ENCODE measurements around the gene MAP1B.

MAP1B gene

DNA sequence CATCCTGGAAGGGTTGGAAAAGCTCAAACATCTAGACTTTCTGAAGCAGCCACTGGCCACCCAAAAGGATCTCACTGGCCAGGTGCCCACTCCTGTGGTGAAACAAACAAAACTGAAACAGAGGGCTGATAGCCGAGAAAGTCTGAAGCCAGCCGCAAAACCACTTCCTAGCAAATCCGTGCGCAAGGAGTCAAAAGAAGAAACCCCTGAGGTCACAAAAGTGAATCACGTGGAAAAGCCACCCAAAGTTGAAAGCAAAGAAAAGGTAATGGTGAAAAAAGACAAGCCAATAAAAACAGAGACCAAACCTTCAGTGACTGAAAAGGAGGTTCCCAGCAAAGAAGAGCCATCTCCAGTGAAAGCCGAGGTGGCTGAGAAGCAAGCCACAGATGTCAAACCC is 87.6 kb downstream of the MAP1B start:
- DNase-seq (ENCODE audit: low read depth): no peak

DNA sequence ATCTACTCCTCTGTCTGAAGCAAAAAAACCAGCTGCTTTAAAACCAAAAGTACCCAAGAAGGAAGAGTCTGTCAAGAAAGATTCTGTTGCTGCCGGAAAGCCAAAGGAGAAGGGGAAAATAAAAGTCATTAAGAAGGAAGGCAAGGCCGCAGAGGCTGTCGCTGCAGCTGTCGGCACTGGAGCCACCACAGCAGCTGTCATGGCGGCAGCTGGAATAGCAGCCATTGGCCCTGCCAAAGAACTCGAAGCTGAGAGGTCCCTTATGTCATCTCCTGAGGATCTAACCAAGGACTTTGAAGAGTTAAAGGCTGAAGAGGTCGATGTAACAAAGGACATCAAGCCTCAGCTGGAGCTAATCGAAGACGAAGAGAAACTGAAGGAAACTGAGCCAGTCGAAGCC is 88.3 kb downstream of the MAP1B start:
- no peak for DNase-seq (ENCODE audit: low read depth)

DNA sequence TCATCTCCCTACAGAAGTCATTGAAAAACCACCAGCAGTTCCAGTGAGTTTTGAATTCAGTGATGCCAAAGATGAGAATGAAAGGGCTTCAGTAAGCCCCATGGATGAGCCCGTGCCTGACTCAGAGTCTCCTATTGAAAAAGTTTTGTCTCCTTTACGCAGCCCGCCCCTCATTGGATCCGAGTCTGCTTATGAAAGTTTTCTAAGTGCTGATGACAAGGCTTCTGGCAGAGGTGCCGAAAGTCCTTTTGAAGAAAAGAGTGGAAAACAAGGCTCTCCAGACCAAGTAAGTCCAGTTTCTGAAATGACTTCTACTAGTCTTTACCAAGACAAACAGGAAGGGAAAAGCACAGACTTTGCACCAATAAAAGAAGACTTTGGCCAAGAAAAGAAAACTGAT is 90.1 kb downstream of the MAP1B start:
- DNase-seq (ENCODE audit: low read depth): no peak

DNA sequence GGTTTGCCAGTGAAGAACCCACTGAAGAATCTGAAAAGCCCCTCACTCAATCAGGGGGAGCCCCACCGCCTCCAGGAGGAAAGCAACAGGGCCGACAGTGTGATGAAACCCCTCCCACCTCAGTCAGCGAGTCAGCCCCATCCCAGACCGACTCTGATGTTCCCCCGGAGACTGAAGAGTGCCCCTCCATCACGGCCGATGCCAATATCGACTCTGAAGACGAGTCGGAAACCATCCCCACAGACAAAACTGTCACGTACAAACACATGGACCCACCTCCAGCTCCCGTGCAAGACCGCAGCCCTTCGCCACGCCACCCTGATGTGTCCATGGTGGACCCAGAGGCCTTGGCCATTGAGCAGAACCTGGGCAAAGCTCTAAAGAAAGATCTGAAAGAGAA is 92.4 kb downstream of the MAP1B start:
- no peak for DNase-seq (ENCODE audit: low read depth)

DNA sequence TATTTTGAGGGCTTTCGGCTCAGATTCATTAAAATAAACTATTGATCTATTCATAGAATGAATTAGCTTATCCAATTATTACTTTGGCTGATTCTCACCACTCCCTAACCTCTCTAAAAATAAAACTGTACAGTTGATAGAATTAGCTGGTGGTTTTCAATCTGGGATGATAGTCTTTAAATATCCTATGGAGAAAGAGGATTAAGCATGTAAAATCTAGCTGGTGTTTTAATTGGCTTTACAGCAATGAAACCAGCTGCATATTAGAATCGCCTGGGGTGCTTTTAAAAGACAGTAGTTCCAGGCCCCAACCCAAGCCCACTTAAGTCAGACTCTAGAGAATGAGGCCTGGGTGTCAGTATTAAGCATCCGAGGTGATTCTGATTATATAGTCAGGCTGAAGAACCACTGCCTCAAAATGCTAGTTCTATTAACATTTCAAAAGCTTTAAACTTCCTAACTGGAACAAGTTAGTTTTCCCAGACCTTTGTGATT is 95.1 kb downstream of the MAP1B start:
- DNase-seq (ENCODE audit: low read depth): no peak

DNA sequence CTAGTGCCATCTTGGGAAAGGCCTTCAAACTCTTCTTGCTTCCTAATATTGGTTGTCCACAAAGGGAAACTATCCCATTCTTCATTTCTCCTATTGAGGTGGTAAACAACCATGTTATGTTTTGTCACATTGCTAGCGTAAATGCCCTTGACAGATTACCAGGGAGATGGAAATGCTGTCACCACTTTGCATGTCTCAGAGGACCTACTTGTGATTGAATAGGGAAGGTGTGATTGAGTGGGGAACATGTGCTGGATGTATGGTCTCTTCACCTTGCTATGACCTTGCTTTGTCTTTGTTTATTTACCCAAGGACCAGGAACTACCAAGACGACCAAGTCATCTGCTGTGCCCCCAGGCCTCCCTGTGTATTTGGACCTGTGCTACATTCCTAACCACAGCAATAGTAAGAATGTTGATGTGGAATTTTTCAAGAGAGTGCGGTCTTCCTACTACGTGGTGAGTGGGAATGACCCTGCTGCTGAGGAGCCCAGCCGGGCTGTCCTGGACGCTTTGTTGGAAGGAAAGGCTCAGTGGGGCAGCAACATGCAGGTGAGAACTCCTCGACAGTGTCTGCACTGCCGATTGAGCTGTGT is 96.1 kb downstream of the MAP1B start:
- DNase-seq (ENCODE audit: low read depth): no peak

DNA sequence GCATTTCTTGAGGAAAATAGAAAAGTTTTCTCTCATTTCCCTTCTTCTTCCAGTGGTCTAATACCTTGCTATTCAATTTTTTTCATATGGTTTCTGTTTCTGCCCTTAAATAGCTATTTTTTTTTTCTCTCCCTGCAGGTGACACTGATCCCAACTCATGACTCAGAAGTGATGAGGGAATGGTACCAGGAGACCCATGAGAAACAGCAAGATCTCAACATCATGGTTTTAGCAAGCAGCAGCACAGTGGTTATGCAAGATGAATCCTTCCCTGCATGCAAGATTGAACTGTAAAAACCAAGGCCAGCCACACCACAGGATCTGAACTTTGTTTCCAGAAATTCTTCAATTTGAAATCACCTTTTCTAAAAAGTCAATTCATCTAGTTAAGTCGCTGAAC is 97.7 kb downstream of the MAP1B start:
- no peak for DNase-seq (ENCODE audit: low read depth)

DNA sequence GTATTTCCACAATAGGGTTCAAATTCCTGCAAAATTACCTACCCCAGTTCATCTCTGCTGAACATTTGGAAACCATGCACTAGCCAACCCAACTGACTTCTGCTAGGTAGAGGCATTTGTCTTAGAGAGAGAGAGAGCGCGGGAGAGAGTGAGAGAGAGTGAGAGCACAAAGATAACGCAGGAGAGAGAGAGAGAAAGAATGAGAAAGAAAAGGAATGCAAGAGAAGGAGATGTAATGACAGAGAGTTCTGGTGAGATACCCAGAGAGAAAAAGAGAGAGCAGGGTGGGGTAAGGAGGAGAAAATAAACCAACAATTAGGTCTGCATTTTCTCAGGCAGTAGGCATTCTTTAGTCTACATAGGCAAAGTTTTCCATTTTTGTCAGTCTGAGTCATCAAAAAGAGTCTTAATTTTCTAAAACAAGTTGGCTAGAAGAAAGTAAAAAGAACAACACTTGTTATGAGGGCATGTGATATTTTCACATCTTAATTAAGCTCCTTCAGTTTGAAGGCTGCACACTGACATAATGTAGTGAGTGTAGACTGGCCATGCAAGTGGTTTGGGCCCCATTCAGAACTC is 98.2 kb downstream of the MAP1B start:
- DNase-seq (ENCODE audit: low read depth): no peak

DNA sequence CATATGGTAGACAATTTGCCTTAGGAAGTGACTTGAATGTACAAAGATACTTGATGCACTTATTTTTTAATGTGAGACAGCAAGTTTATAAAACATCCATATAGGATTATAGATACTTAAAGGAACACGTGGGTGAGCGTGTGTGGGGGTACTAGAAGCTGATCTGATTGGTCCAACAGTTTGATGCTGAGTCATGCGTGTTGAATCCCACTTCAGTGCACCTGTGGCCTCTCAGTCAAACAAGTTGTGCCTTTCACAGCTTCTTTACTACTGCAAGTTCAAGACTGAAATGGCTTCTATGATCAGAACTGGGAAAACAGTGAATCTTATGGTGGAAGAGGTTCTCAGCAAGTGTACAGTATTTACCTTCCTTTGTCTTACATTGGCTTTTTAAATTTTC is 98.9 kb downstream of the MAP1B start:
- DNase-seq (ENCODE audit: low read depth): no peak

DNA sequence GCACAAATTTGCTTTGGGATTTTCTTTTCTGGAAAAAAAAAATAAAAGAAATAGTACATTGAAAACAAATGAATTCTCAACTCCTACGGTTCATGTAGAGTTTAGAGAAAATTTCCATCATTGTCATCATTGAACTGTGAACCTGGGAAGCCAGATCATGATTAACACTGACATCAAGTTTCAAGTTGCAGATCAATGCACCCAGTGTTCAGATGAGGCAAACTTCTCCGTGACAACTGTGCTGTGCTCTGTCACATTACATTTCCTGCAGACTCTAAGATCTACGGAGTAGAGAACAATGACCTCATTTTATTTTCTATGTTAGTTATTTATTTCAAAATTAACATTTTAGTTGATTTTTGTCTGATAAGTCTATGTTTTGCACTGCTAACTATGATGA is 99.7 kb downstream of the MAP1B start:
- DNase-seq (ENCODE audit: low read depth): no peak

DNA sequence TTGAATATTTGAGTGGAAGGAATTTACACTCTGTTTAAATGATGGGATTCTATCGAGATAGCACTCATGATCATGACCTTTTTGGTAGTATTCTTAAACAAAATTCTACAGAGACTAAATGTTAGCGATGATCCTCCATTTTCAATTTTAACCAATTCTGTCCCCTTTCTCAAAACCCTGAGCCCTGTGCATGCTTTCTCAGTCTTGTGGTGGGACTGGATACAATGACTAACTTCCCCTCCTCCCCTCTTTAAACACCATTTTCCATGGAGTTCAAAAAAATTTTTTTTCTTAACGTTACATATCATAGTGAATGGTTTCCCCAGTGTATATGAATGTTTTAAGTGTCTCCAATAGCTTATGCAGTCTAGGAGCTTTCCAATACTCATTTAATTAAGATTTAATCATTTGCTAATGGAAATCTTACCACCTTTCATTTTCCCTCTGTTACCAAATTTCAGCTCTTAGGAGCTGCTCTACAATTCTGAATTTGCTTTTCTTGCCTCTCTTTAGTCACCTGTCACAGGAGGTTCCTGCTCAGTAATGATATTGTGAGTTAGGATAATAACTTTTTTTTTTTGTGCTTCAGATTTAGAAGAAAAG is 101.2 kb downstream of the MAP1B start:
- DNase-seq (ENCODE audit: low read depth): no peak

DNA sequence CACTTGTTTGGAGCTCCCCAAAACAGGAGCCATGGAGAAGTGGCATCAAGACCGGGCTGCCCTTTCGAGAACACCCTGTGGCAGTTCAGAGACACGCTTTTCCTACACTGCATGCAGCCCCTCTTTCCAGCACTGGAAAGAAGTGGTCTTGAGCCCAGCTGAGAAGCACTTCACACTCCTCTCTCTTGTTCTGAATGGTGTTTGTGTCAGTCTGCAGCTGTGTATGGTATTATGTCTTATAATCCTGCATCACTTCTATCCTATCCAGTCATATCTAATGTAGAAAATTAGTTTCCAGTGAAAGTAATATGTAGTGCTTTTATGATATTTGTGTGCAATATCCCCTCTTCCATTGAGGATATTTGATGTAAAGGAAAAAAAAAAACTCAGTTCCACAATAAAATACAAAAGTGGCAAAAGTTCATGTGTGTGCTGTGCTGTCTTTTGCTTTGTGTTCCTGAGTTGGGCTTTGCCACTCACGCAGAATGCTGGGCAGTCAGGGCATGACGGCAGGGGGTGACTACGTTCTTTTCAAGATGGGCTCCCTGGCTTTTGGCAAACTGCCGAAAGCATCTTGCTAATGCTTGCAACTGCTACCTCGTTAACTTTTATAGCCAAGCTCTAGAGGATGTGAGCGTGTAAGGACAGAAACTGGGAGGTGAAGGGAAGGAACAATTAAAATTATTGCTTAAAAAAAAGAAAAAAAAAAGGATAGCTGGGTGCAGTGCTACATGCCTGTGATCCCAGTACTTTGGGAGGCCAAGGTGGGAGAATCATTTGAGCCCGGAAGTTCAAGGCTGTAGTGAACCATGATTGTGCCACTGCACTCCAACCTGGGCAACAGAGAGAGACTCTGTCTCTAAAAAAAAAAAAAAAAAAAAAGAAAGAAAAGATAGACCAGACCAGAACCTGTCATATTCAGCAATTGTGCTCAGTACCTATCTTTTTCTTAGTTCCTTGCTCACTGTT is 102.2 kb downstream of the MAP1B start:
- DNase-seq (ENCODE audit: low read depth): no peak

DNA sequence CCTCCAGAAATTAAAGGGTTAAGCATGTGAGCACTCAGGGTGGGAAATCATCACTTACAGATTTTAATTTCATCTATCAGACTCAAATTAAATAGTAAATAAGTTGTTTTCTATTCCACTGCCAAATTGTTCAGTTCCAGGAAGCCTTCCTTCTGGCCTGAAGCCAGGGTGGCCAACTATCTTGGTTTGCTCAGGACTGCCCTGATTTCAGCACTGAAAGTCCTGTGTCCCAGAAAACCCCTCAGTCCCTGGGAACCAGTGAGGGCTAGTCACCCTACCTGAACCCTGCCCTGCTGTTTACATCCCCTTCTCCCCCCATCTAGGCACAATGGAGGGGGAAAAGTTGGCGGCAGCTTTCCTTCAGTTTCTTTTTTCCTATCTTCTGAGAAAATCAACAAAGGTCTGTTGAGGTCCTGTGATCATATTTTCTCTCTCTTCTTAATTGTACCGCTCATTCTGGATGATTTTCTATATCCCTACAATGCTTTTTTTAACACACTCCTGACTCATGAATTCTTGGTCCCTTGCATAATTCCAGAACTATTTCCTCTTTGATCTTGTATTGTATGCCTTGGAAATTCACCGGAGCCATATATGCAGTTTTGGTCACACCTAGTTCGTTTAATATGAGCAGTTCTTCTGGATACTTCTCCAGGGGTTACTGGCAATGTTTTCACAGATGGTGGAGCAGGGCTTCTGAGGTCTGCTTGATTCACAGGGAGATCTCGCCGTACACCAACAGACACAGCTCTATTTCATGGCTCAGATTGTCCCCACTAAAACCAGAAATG is 103.8 kb downstream of the MAP1B start:
- DNase-seq (ENCODE audit: low read depth): no peak

DNA sequence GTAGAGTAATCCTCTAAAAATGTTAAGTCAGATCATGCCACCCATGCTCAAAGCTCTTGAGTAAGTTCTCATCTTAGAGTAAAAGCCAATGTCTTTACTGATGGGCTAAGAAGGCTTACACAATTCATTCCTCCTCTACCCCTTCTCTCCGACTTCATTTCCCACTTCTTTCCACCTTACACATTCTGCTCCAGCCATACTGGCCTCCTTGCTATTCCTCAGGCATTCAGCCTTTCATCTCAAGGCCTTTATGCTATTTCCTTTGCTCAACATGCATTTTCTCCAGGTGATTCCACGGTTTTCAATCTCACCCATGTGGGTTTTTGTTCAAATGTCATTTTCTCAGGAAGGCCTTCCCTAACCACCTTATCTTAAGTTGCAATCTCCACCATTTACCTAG is 104.9 kb downstream of the MAP1B start:
- DNase-seq (ENCODE audit: low read depth): no peak

DNA sequence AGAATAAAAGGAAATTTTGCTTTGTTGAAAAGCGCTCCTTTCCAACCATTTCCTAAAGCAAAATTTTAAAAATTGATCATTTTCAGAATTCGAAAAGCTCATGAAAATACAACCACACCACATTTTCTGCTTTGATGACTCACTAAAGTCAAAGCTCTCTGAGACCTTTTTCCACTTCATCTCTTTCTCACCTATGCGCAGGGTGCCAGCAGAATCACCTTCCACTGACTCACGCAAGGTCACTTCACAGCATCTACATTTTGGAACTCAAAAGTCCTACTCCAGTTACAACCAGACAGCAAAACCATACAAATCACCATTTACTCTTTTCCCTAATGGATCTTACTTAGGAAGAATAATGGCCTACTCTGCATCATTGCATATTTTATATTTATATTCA is 106.2 kb downstream of the MAP1B start:
- no peak for DNase-seq (ENCODE audit: low read depth)

DNA sequence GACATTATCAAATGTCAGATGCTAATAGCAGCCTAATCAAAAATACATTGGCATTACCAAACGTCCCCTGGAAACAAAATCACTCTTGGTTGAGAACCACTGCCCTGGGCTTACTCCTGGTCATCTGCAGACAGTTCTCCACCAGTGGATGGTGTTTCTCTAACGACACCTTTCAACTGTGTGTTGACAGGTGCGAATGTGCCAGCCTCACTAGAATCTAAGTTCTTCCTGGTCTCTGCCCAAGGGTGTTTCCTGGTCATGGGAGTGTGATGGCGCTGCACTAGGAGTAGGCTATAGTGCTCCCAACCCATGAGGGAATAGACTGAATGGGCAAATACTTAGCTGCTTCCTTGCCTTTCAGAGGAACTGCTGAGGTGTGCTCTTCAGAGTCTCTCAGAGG is 106.9 kb downstream of the MAP1B start:
- DNase-seq (ENCODE audit: low read depth): no peak

DNA sequence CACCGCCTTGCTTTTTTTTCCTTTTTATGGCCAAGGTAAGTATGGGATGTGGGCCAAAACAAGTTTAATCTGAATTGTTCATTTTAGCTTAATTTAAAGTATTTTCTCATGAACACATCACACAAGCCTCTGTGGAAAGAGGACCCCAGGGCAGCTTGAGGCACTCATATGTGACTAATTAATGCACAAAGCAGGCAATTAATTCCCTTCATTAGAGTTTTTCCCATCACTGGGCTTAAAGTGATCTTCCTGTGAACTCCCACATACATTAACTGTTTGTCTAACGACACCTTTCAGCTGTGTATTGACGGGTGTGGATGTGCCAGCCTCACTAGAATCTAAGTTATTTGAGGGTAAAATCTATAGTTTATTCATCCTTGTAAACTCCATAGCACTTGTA is 109.5 kb downstream of the MAP1B start:
- DNase-seq (ENCODE audit: low read depth): no peak

DNA sequence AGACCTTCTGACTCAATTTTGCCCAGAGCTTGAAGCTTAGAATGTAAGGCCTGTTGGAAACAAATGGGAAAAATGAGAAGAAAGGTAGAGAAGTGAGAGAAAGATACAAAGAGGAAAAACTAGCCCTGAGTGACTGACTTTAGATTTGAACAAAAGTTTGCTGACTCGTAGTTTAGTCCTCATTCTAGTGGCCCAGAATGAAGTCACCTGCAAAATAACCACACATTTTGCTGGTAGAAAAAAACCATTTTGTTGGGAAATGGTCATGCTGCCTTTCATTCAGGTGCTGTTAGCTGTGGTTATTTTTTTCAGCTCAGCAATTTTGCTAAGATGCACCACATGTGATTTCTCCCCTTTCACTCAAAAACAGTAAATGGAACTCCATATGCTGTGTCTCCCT is 113.8 kb downstream of the MAP1B start:
- no peak for DNase-seq (ENCODE audit: low read depth)

DNA sequence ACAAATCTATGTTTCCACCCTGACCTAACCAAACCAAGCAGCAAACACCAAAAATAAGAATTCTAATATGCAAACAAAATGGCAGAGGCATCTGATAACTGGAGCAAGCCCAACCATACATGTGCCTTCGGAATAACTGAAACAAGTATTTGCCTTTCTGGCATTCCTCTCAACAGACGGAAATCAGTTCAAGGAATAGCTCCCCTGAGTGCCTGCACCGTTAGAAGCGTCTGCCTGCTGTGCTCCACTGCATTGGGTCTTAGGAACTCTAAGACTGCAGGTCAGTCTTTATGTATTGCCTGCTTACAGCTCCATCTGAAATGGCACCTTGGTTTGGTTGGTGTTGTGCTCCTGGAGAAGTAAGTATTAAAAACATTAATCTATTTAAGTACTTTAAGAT is 114.3 kb downstream of the MAP1B start:
- DNase-seq (ENCODE audit: low read depth): no peak

DNA sequence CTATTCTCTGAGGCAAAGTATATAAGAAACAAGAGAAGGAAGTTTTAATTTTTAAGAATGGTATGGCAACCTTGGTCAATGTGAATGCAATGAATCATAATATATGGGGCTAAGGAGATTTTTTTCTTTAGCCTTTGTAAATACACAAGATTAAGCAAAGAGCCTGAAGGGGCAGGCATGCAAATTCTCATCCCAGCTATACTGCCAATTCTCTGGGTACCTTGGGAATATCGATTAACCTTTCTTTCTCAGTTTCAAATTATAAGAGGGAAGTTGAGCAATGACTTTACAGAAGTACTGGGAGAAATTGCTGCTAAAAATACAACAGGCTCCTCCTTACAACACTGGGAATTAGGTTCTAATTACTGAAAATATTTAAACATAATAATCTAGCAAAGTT is 115.2 kb downstream of the MAP1B start:
- no peak for DNase-seq (ENCODE audit: low read depth)

DNA sequence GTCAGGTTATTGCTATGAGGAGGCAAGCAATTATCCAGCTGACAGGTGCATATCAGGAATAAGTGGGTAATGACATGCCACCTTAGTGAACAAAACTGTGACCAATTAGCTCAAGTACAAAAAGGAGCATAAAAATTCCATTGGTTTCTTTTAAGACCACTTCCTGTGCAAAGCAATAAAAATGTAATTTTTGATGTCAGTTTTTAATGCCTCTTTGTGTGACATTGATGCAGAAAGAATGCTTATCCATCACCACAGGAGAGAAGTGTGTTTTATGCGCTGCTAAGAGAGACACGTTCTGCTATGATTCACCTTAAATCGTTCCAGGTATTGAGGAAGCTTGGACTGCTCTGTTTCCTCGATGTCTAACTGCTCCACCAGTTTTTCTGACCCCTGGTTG is 116.1 kb downstream of the MAP1B start:
- DNase-seq (ENCODE audit: low read depth): no peak

DNA sequence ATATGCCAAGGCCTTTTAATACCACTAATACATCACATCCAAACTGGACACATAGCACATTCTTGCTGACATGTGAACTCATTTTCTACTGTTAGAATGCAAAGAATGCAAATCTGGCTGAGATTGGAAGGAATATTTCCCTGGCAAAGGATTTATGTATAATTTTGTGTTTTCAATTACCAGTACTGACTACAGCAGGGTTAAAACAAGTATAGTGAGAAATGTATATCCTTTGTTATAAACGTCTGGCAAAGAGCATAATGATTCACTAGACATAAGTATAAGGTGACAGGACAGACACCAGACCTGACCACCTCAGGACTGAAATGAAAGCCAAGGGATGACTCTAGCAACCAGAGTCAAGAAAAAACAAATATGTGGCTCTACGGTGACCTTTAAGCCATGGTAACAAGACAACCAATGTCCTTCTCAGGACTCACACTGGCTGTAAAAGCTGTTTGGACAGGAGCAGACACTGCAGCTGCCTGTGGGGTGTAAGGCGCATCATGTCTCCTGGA is 117.7 kb downstream of the MAP1B start:
- DNase-seq (ENCODE audit: low read depth): no peak

Data from activated gamma-delta T cell treated with anti-CD3 and anti-CD28 coated beads, Interleukin-2, amount 50 U/mL, for 16 hours (primary cell).